ENCODE measurements around the gene PRRC2B.

- TF ChIP-seq, protein P1, sequence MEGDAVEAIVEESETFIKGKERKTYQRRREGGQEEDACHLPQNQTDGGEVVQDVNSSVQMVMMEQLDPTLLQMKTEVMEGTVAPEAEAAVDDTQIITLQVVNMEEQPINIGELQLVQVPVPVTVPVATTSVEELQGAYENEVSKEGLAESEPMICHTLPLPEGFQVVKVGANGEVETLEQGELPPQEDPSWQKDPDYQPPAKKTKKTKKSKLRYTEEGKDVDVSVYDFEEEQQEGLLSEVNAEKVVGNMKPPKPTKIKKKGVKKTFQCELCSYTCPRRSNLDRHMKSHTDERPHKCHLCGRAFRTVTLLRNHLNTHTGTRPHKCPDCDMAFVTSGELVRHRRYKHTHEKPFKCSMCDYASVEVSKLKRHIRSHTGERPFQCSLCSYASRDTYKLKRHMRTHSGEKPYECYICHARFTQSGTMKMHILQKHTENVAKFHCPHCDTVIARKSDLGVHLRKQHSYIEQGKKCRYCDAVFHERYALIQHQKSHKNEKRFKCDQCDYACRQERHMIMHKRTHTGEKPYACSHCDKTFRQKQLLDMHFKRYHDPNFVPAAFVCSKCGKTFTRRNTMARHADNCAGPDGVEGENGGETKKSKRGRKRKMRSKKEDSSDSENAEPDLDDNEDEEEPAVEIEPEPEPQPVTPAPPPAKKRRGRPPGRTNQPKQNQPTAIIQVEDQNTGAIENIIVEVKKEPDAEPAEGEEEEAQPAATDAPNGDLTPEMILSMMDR (IDR thresholded peaks at IDR 0.05): no peak
- no peak for TF ChIP-seq POLR2A (IDR thresholded peaks at IDR 0.05)
Observed at GRCh38 chr9:131523451-131524435, 129.9 kb downstream of the PRRC2B start.

Measured in right lobe of liver (tissue), 4 donors.